Measurements from ENCODE around the gene MAP1A.

- TF ChIP-seq CTCF (IDR thresholded peaks at IDR 0.05) (peak in 3 of 4 experiments; percentile 26 to 44 (median 37)), POLR2A (IDR thresholded peaks at IDR 0.05) (peak in 1 of 2 donors; percentile 30), POLR2AphosphoS5 (IDR thresholded peaks at IDR 0.05) (peak; percentile 48)
Measured at GRCh38 chr15:43510200-43511011, 7.0 kb upstream of the MAP1A start.

All from gastroesophageal sphincter (tissue), 3 donors.